Activated CD4-positive, CD25-positive, alpha-beta regulatory T cell (primary cell): Measurements from ENCODE around the gene PKIB.
"Not testable (repeated sequence)": the region's sequence is repeated elsewhere in the genome, so short reads cannot be mapped to it uniquely, and the experiment has no call there.

ENCODE experiments used
- DNase-seq, 4 experiments: peaks; one replicate each; lab custom pipeline; 2025; lab: John Stamatoyannopoulos, UW

Gene PKIB

GRCh38 chr6:122747573-122747972 lies 137.4 kb downstream of the PKIB start:
- DNase-seq, result no peak

GRCh38 chr6:122748945-122749344 lies 138.7 kb downstream of the PKIB start:
- DNase-seq, result not testable (repeated sequence)

- no peak for DNase-seq
These were observed 139.3 kb downstream of the PKIB start for GRCh38 chr6:122749451-122750050.

- no peak for DNase-seq
These were observed 141.1 kb downstream of the PKIB start for GRCh38 chr6:122751326-122751725.

- DNase-seq, result no peak
These were observed 142.3 kb downstream of the PKIB start for GRCh38 chr6:122752459-122752858.

- DNase-seq, result no peak
These were observed 142.9 kb downstream of the PKIB start for GRCh38 chr6:122753000-122753687.

- no peak for DNase-seq
These were observed 143.5 kb downstream of the PKIB start for GRCh38 chr6:122753688-122754056.

GRCh38 chr6:122754191-122754731 lies 144.1 kb downstream of the PKIB start:
- no peak for DNase-seq

- DNase-seq, result no peak
These were observed 145.7 kb downstream of the PKIB start for GRCh38 chr6:122755901-122756300.

- no peak for DNase-seq
These were observed 148.7 kb downstream of the PKIB start for GRCh38 chr6:122758927-122759334.

- no peak for DNase-seq
These were observed 150.1 kb downstream of the PKIB start for GRCh38 chr6:122760330-122760729.

GRCh38 chr6:122766256-122766655 lies 156.1 kb downstream of the PKIB start:
- no peak for DNase-seq

- no peak for DNase-seq
These were observed 160.8 kb downstream of the PKIB start for GRCh38 chr6:122770835-122771601.

- no peak for DNase-seq
These were observed 162.7 kb downstream of the PKIB start for GRCh38 chr6:122772724-122773415.
